GM23338 (cell line): ENCODE measurements around the gene CYP27A1. TPM values are rescaled to one million over a fixed set of nuclear protein-coding genes. Genes with fewer than 3 reads are reported as not detected.

Experiments
- ATAC-seq: fragments of 200-7000 bp; cut with Tn5 transposase; 3 replicates; pipeline ENCODE4 v1.9.1; 2020
- DNase-seq: peaks from one replicate; pipeline ENCODE4 v3.0.0-alpha.2; 2015; ENCODE audit warnings: low spot score
- H2AFZ ChIP-seq: fragments of 200-600 bp; sonication (generic); 2 replicates; pipeline ENCODE4 v1.8.0; 2016; ENCODE audit warnings: antibody characterized with exemption, mild to moderate bottlenecking, moderate library complexity
- H3F3A ChIP-seq: fragments of 200-600 bp; sonication (generic); replicated peaks from 2 replicates; pipeline ENCODE4 v1.8.0; 2017; ENCODE audit warnings: antibody characterized with exemption, mixed run types, low read depth
- H3K27ac ChIP-seq: fragments of 200-600 bp; sonication (generic); 2 replicates; pipeline ENCODE4 v1.6.1; 2016; ENCODE audit warnings: low read depth
- H3K27me3 ChIP-seq: fragments of 200-600 bp; sonication (generic); 2 replicates; pipeline ENCODE4 v1.8.0; 2016; ENCODE audit warnings: mild to moderate bottlenecking, mixed run types, moderate library complexity; ENCODE audit not compliant: insufficient read depth
- H3K36me3 ChIP-seq: fragments of 200-600 bp; sonication (generic); 2 replicates; pipeline ENCODE4 v1.8.0; 2016; ENCODE audit warnings: mild to moderate bottlenecking; ENCODE audit not compliant: insufficient read depth
- H3K4me1 ChIP-seq: fragments of 200-600 bp; sonication (generic); 2 replicates; pipeline ENCODE4 v1.8.0; 2016; ENCODE audit warnings: mild to moderate bottlenecking, moderate library complexity; ENCODE audit not compliant: insufficient read depth
- H3K4me2 ChIP-seq: fragments of 200-600 bp; sonication (generic); 2 replicates; pipeline ENCODE4 v1.7.1; 2017; ENCODE audit warnings: mixed run types
- H3K4me3 ChIP-seq: fragments of 200-600 bp; sonication (generic); 2 replicates; pipeline ENCODE4 v1.6.1; 2016; ENCODE audit warnings: mixed run types
- H3K79me2 ChIP-seq: fragments of 200-600 bp; sonication (generic); replicated peaks from 2 replicates; pipeline ENCODE4 v1.8.0; 2017; ENCODE audit warnings: mild to moderate bottlenecking; ENCODE audit not compliant: insufficient read depth
- H3K9me2 ChIP-seq: fragments of 200-600 bp; sonication (generic); 2 replicates; pipeline ENCODE4 v1.8.0; 2017; ENCODE audit not compliant: insufficient read depth
- H4K20me1 ChIP-seq: fragments of 200-600 bp; sonication (generic); replicated peaks from 2 replicates; pipeline ENCODE4 v1.8.0; 2017; ENCODE audit warnings: mild to moderate bottlenecking; ENCODE audit not compliant: insufficient read depth
- H3K27ac Mint-ChIP-seq: 2 replicates; pipeline ENCODE4 v1.8.0; 2020; ENCODE audit warnings: inconsistent platforms, mild to moderate bottlenecking, moderate library complexity, mixed read lengths
- H3K27me3 Mint-ChIP-seq: 3 replicates; pipeline ENCODE4 v1.8.0; 2022; ENCODE audit warnings: low read depth, mild to moderate bottlenecking, moderate library complexity, mixed read lengths, inconsistent platforms; ENCODE audit not compliant: insufficient read depth, poor library complexity
- H3K36me3 Mint-ChIP-seq: 3 replicates; pipeline ENCODE4 v1.8.0; 2021; ENCODE audit warnings: low read depth, mild to moderate bottlenecking, inconsistent platforms, moderate library complexity, mixed read lengths
- H3K4me1 Mint-ChIP-seq: 3 replicates; pipeline ENCODE4 v1.8.0; 2020; ENCODE audit warnings: mild to moderate bottlenecking, inconsistent platforms, mixed read lengths
- H3K4me3 Mint-ChIP-seq: 3 replicates; pipeline ENCODE4 v1.8.0; 2021; ENCODE audit warnings: moderate library complexity, mild to moderate bottlenecking, inconsistent platforms, mixed read lengths
- H3K9me3 Mint-ChIP-seq: 3 replicates; pipeline ENCODE4 v1.8.0; 2020; ENCODE audit warnings: moderate library complexity, mild to moderate bottlenecking, inconsistent platforms, mixed read lengths
- CREB1 ChIP-seq: fragments of 250-450 bp; sonication (Bioruptor Pico); IDR thresholded peaks from 2 replicates; pipeline ENCODE4 v1.5.0; 2020; ENCODE audit warnings: low read depth, mild to moderate bottlenecking, moderate library complexity
- EZH2 ChIP-seq: fragments of 200-600 bp; sonication (generic); IDR thresholded peaks from one replicate; pipeline ENCODE4 v1.8.0; 2017; ENCODE audit warnings: antibody characterized with exemption, mild to moderate bottlenecking, low read depth; ENCODE audit not compliant: unreplicated experiment
- EZH2phosphoT487 ChIP-seq: fragments of 200-600 bp; sonication (generic); IDR thresholded peaks from one replicate; pipeline ENCODE4 v1.8.1; 2018; ENCODE audit warnings: antibody characterized with exemption; ENCODE audit not compliant: unreplicated experiment
- POLR2AphosphoS5 ChIP-seq: IDR thresholded peaks from 2 replicates; pipeline ENCODE4 v1.6.1; 2016; ENCODE audit warnings: antibody characterized with exemption, low read depth
- STAT1 ChIP-seq: IDR thresholded peaks from one replicate; pipeline ENCODE4 v1.6.1; 2016; ENCODE audit warnings: antibody characterized with exemption; ENCODE audit not compliant: unreplicated experiment
- polyA plus RNA-seq: library from polyadenylated mRNA; unstranded; fragments of >200 nt; fragmentation: Nextera tagmentation; extraction: Ambion mirVana; gene quantifications from 2 replicates; pipeline ENCODE4 v1.2.1, GENCODE V29; 2016
- total RNA-seq: library from RNA; depleted of rRNA; stranded (reverse); fragments of >200 nt; shearing (Covaris generic); gene quantifications from 2 replicates; pipeline ENCODE4 v1.2.3, GENCODE V29; 2014
- TF ChIP-seq, protein P1 (sequence below): IDR thresholded peaks from one replicate; pipeline ENCODE4 v1.6.1; 2018; ENCODE audit warnings: antibody characterized with exemption; ENCODE audit not compliant: unreplicated experiment
- TF ChIP-seq, protein P2 (sequence below), 2 experiments: fragments of 200-600 bp in 1 of 2; sonication (generic) in 1 of 2; conservative IDR thresholded peaks; 2 replicates each; pipeline versions ENCODE4 v1.5.1 to v1.6.1; 2016 to 2017; ENCODE audit warnings: antibody characterized with exemption in 2 of 2, low read depth in 2 of 2, mild to moderate bottlenecking in 2 of 2, moderate library complexity in 1 of 2

The CYP27A1 gene
- total and polyA plus RNA-seq, 2 experiments from 2014 or later = 2.2 to 6.9 TPM

DNA sequence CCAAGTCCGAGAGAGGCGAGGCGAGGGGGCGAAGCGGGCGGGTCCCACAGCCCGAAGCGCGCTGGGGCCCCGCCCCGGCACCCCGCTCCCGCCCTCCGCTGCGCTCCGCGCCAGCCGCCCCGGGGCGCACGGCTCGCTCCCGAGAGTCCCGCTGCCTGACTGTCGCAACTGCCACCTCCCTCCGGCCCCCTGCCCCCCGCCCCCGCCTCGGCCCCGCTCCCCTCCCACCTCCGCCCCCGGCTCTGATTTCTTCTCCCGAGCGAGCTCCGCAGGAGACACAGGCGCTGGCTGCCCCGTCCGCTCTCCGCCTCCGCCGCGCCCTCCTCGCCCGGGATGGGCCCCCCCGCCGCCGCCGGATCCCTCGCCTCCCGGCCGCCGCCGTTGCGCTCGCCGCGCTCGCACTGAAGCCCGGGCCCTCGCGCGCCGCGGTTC, 77.6 kb downstream of the CYP27A1 start, which contains the start of gene WNT6:
Gene WNT6 (plus strand): TSS at position 250 of the 432 bp plus-strand sequence. CDS start 233 bp downstream, outside the sequence.
- Histone ChIP-seq H3K9me2 (no peaks in the 10 kb centered on the region), H3K4me3 (peak within 1 kb of the TSS; percentile 54), H3K4me1 (peaks cover 47% of the 10 kb centered on the region), H3K79me2 (no peaks in the 10 kb centered on the region), H3F3A (0 out of 2 replicates have a peak, but pooled peaks cover 18% of the 10 kb centered on the region), H3K27ac (no peak within 1 kb of the TSS), H3K36me3 (no peaks in the 10 kb centered on the region; the same call in 1 of the 2 replicates), H3K27me3 (peaks cover 97% of the 10 kb centered on the region), H2AFZ (peak within 1 kb of the TSS; percentile 52; the same call in 1 of the 2 replicates), H4K20me1 (peaks cover 7% of the 10 kb centered on the region), H3K4me2 (peak within 1 kb of the TSS; percentile 78)
- TF ChIP-seq, protein P1, sequence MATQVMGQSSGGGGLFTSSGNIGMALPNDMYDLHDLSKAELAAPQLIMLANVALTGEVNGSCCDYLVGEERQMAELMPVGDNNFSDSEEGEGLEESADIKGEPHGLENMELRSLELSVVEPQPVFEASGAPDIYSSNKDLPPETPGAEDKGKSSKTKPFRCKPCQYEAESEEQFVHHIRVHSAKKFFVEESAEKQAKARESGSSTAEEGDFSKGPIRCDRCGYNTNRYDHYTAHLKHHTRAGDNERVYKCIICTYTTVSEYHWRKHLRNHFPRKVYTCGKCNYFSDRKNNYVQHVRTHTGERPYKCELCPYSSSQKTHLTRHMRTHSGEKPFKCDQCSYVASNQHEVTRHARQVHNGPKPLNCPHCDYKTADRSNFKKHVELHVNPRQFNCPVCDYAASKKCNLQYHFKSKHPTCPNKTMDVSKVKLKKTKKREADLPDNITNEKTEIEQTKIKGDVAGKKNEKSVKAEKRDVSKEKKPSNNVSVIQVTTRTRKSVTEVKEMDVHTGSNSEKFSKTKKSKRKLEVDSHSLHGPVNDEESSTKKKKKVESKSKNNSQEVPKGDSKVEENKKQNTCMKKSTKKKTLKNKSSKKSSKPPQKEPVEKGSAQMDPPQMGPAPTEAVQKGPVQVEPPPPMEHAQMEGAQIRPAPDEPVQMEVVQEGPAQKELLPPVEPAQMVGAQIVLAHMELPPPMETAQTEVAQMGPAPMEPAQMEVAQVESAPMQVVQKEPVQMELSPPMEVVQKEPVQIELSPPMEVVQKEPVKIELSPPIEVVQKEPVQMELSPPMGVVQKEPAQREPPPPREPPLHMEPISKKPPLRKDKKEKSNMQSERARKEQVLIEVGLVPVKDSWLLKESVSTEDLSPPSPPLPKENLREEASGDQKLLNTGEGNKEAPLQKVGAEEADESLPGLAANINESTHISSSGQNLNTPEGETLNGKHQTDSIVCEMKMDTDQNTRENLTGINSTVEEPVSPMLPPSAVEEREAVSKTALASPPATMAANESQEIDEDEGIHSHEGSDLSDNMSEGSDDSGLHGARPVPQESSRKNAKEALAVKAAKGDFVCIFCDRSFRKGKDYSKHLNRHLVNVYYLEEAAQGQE = no peak
- TF ChIP-seq STAT1 = no peak
- TF ChIP-seq, protein P2, sequence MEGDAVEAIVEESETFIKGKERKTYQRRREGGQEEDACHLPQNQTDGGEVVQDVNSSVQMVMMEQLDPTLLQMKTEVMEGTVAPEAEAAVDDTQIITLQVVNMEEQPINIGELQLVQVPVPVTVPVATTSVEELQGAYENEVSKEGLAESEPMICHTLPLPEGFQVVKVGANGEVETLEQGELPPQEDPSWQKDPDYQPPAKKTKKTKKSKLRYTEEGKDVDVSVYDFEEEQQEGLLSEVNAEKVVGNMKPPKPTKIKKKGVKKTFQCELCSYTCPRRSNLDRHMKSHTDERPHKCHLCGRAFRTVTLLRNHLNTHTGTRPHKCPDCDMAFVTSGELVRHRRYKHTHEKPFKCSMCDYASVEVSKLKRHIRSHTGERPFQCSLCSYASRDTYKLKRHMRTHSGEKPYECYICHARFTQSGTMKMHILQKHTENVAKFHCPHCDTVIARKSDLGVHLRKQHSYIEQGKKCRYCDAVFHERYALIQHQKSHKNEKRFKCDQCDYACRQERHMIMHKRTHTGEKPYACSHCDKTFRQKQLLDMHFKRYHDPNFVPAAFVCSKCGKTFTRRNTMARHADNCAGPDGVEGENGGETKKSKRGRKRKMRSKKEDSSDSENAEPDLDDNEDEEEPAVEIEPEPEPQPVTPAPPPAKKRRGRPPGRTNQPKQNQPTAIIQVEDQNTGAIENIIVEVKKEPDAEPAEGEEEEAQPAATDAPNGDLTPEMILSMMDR (conservative IDR thresholded peaks at IDR 0.05; ENCODE audit: low read depth in 2 of 2) = no peak
- Mint-ChIP-seq H3K27ac (no peak within 1 kb of the TSS), H3K27me3 (peaks cover 96% of the 10 kb centered on the region), H3K9me3 (no peaks in the 10 kb centered on the region; the same call in 2 of the 3 replicates), H3K4me3 (peak within 1 kb of the TSS; percentile 70), H3K4me1 (peaks cover 56% of the 10 kb centered on the region), H3K36me3 (no peaks in the 10 kb centered on the region)
- peak; percentile 1; the same call in 2 of the 3 replicates for ATAC-seq
- peak; percentile 49 for DNase-seq

DNA sequence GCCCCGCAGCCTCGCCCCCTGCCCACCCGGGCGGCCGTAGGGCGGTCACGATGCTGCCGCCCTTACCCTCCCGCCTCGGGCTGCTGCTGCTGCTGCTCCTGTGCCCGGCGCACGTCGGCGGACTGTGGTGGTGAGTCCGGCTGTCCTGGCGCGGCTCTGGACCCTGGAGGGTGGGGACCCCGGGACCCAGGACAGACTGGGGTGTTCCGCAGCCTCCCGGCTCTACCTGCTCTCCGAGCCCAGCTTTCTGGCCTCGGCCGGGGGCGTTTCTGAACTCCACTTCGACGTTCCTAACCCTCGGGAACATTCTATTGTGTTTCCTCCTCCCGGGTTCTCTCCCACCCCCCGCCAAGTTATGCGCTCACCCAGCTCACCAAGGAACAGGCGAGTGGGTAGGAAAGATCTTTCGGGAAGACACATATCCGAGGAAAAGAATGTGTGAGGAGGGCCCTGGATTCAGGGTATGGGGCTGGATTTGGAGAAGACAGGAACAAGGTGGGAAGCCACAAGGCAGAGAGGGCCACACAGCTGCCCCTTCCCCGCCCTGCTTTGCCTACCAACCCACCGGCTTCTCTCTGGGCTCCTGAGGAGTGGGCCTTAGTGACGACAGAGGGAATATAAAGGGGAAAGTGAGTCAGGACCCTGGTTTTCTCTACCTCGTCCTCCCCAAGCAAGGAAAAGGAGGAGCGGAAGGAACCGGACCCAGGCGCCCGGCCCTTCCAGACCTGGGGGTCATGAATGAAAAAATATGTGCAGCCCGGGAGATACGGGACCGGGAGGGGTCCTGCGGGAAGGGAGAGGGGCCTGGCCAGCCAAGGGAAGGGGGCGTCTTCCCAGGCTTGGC, 78.3 kb downstream of the CYP27A1 start:
- no peaks in the 10 kb centered on the region for H3K79me2 ChIP-seq
- H4K20me1 ChIP-seq = peaks cover 7% of the 10 kb centered on the region
- H3K9me2 ChIP-seq = no peaks in the 10 kb centered on the region
- Mint-ChIP-seq H3K4me1 (peaks cover 49% of the 10 kb centered on the region), H3K27me3 (peaks cover 96% of the 10 kb centered on the region), H3K36me3 (no peaks in the 10 kb centered on the region), H3K4me3 (peak overlapping the region; percentile 60), H3K9me3 (no peaks in the 10 kb centered on the region; the same call in 2 of the 3 replicates), H3K27ac (no peak overlapping the region)
- peak overlapping the region; percentile 43; the same call in 1 of the 2 replicates for H2AFZ ChIP-seq
- H3K4me2 ChIP-seq = peak overlapping the region; percentile 75
- peaks cover 42% of the 10 kb centered on the region for H3K4me1 ChIP-seq
- H3K27me3 ChIP-seq = peaks cover 97% of the 10 kb centered on the region
- TF ChIP-seq EZH2 = peak; percentile 98
- TF ChIP-seq POLR2AphosphoS5 = no peak
- TF ChIP-seq CREB1 = no peak
- TF ChIP-seq, protein P2 (conservative IDR thresholded peaks at IDR 0.05; ENCODE audit: low read depth in 2 of 2) = no peak
- TF ChIP-seq EZH2phosphoT487 = peak; percentile 94
- no peak for ATAC-seq
- no peak overlapping the region for H3K27ac ChIP-seq
- H3K36me3 ChIP-seq = no peaks in the 10 kb centered on the region; the same call in 1 of the 2 replicates
- H3F3A ChIP-seq = 0 out of 2 replicates have a peak, but pooled peaks cover 18% of the 10 kb centered on the region
- H3K4me3 ChIP-seq = peak overlapping the region; percentile 50
- DNase-seq = no peak
